HL-60/S4 treated with phorbol 12-myristate 13-acetate at 8.2 ng/mL for 4 days and 3 days (cell line): ENCODE results near the gene NUPR2.
"Not testable (repeated sequence)": the region's sequence is repeated elsewhere in the genome, so short reads cannot be mapped to it uniquely, and the experiment has no call there.

Experiments
- in situ Hi-C: fragments of 300-500 bp; cut with MboI; formaldehyde crosslinking; loops from 2 replicates; pipeline ENCODE4 v1.15.0; 2022; ENCODE audit warnings: low sequenced_read_pairs

The NUPR2 gene

GRCh38 chr7:56087445-56087844 lies 28.8 kb downstream of the NUPR2 start:
- in situ Hi-C loops: no loop called here

DNA sequence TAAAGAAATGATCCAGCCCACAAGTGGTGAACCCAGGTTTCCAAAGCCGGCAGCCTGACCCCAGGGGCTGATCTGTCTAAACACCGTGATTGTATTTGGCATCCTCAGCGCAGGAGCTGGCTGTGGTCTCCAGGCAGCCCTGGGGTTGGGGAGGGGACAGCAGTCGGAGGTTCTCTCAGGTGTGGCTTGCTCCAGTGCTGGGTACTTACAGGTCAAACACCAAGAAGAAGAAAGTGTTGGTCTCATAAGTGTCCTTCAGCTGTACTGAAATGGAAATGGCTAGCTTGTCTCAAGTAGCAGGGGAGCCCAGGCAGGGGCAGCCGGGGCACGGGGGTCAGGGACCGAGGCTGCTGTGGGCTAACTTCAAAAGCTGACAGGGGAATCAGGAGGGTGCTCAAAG lies 29.5 kb downstream of the NUPR2 start:
- in situ Hi-C loops: no loop called here

DNA sequence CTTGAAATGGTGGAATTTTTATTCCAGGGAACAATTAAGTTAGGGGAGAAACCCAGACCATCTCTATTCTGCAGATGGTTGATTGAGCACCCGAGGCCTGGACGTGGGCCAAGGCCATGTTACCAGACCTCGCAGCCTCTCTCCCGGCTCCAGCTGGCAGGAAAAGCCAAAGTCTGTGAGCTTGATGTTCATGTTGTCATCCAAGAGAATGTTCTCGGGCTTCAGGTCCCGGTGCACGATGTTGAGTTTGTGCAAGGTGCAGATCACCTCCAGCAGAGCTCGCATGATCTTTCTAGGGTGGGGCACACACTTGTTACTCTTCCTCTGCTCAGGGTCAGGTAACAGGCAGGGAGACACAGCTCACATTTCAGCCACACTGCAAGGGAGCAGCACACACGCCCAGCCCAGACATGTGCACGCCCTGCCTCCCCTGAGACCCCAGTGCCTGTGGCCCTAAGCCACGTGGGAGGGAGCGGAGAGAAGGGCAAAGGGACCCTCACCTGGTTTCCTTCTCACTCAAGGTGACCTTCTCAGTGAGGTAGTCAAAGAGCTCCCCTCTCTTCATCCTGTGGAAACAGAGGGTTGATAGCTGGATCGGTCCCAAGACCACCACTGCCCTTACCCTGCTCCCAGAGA lies 32.9 kb downstream of the NUPR2 start:
- in situ Hi-C loops: no loop called here

DNA sequence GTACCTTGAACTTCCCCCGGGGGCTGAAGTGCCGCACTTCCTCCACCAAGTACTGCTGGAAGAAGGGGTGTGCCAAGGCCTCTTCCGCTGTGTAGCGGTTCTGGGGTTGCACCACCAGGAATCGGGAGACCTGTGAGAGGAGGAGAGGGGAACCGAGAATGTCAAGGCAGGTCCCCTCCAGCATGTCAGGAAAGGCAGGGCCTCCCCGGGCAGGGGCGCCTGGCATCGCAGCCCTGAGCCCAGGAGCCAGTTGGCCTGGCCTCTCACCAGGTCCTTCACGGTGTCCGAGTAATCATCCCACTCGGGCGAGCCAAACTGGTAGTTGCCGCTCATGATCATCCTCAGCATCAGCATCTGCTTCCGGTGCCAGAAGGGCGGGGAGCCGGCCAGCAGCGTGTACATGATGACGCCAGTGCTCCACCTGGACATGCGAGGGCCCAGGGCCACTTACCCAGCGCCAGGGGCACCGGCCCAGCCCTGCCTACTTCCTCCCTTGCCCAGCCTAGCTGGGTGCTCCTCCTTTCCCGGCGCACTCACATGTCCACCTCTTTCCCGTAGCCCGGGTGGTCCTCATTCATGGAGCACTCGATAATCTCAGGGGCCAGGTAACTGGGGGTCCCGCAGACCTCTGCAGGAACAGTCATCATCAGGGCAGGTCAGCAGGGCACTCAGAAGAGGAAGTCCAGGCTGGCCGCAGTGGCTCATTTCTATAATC lies 34.4 kb downstream of the NUPR2 start:
- in situ Hi-C loops: no loop called here

GRCh38 chr7:56080726-56081435 lies 35.3 kb downstream of the NUPR2 start:
- in situ Hi-C loops: not testable (repeated sequence)

DNA sequence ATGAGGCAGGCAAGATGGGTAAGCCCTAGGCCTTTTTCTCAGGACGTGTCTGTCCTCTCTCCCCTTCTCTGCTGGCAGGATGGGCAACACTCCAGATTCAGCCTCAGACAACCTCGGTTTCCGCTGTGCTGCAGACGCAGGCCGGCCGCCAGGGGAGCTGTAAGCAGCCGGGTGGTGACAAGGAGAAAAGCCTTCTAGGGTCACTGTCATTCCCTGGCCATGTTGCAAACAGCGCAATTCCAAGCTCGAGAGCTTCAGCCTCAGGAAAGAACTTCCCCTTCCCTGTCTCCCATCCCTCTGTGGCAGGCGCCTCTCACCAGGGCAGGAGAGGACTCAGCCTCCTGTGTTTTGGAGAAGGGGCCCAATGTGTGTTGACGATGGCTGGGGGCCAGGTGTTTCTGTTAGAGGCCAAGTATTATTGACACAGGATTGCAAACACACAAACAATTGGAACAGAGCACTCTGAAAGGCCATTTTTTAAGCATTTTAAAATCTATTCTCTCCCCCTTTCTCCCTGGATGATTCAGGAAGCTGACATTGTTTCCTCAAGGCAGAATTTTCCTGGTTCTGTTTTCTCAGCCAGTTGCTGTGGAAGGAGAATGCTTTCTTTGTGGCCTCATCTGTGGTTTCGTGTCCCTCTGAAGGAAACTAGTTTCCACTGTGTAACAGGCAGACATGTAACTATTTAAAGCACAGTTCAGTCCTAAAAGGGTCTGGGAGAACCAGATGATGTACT lies 36.6 kb downstream of the NUPR2 start:
- in situ Hi-C loops: loop anchor here (10.0 kb wide), 1 partner anchor 75 kb away; no protein-coding TSS in a partner anchor

GRCh38 chr7:56078196-56078595 lies 38.0 kb downstream of the NUPR2 start:
- in situ Hi-C loops: loop anchor here (10.0 kb wide), 1 partner anchor 73 kb away; no protein-coding TSS in a partner anchor

- in situ Hi-C loops: loop anchor here (10.0 kb wide), 1 partner anchor 73 kb away; no protein-coding TSS in a partner anchor
Observed at GRCh38 chr7:56077681-56078080, 38.5 kb downstream of the NUPR2 start.

DNA sequence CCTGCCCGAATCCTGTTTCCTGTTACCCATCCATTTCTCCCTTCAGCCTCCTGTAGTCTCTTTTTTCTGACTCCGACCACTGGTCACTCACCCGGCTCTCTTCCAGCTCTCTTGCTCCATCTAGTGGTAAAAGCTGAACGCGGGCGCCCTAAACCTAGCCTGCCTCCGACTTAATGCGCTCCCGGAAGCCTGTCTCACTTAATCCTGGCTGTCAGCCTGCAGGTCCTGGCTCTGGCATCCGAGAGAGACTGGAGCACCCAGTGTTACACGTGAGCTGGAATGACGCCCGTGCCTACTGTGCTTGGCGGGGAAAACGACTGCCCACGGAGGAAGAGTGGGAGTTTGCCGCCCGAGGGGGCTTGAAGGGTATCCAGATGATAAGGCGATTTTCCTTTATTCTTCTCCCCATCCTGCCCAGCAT lies 41.8 kb downstream of the NUPR2 start:
- in situ Hi-C loops: loop anchor here (10.0 kb wide), 1 partner anchor 70 kb away; no protein-coding TSS in a partner anchor

DNA sequence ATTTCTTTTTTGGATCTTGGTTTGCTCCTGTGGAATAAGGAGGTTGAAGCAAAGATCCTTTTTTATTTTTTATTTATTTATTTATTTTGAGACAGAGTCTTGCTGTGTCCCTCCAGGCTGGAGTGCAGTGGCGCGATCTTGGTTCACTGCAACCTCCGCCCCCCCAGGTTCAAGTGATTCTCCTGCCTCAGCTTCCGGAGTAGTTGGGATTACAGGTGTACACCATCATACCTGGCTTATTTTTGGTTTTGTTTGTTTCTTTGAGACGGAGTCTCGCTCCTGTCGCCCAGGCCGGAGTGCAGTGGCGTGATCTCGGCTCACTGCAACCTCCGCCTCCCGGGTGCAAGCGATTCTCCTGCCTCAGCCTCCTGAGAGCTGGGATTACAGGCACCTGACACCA lies 49.8 kb downstream of the NUPR2 start:
- in situ Hi-C loops: not testable (repeated sequence)
